SK-N-SH (cell line): ENCODE data around the gene TAOK3. TPM values are rescaled to one million over a fixed set of nuclear protein-coding genes. Genes with fewer than 3 reads are reported as not detected.

Source experiments
- CTCF ChIA-PET: fragments of 300-600, 350-600 bp; formaldehyde crosslinking; extraction: SDS; loops from one replicate; lab custom pipeline; 2021; lab: Yijun Ruan, JAX
- POLR2A ChIA-PET: fragments of 350-600 bp; sonication (Branson Sonifier 250); formaldehyde crosslinking; extraction: SDS; loops from one replicate; lab custom pipeline; 2020; ENCODE audit warnings: antibody characterized with exemption, inconsistent platforms; lab: Yijun Ruan, JAX
- DNase-seq: peaks from one replicate; pipeline ENCODE4 v3.0.0; 2012
- H2AFZ ChIP-seq: fragments of 200-600 bp; sonication (generic); 2 replicates; pipeline ENCODE4 v1.8.1; 2016; ENCODE audit warnings: antibody characterized with exemption, mild to moderate bottlenecking, low read depth
- H3F3A ChIP-seq: fragments of 200-600 bp; sonication (generic); replicated peaks from 2 replicates; pipeline ENCODE3; 2016; ENCODE audit warnings: antibody characterized with exemption, mild to moderate bottlenecking; ENCODE audit not compliant: insufficient read depth
- H3K27ac ChIP-seq, 2 experiments: fragments of 200-500 bp in 1 of 2; fragments of 200-600 bp in 1 of 2; sonication (Bioruptor generic) in 1 of 2; sonication (generic), shearing (Covaris generic) in 1 of 2; 2 replicates each; pipeline versions ENCODE4 v1.5.1 to v1.6.1; 2014 to 2016; ENCODE audit warnings: low read depth in 2 of 2, inconsistent platforms in 1 of 2, low read length in 1 of 2, mild to moderate bottlenecking in 1 of 2, mixed read lengths in 1 of 2
- H3K27me3 ChIP-seq: fragments of 200-600 bp; sonication (generic), shearing (Covaris generic); 2 replicates; pipeline ENCODE4 v1.6.1; 2016; ENCODE audit warnings: mixed run types; ENCODE audit not compliant: insufficient read depth
- H3K36me3 ChIP-seq, 2 experiments: fragments of 200-500 bp in 1 of 2; fragments of 200-600 bp in 1 of 2; sonication (Bioruptor generic) in 1 of 2; sonication (generic) in 1 of 2; replicated peaks in 1 of 2; 2 replicates each; pipeline versions ENCODE3 to v1.5.1; 2014 to 2016; ENCODE audit warnings: low read length in 1 of 2, mild to moderate bottlenecking in 1 of 2; ENCODE audit not compliant: insufficient read depth in 2 of 2, control insufficient read depth in 1 of 2
- H3K4me1 ChIP-seq, 2 experiments: fragments of 200-500 bp in 1 of 2; fragments of 200-600 bp in 1 of 2; sonication (Bioruptor generic) in 1 of 2; sonication (generic), shearing (Covaris generic) in 1 of 2; 2 replicates each; pipeline versions ENCODE4 v1.5.1 to v1.6.1; 2014 to 2016; ENCODE audit warnings: low read depth in 1 of 2, low read length in 1 of 2, mixed run types in 1 of 2; ENCODE audit not compliant: insufficient read depth in 2 of 2, control insufficient read depth in 1 of 2
- H3K4me2 ChIP-seq: fragments of 200-600 bp; sonication (generic), shearing (Covaris generic); 2 replicates; pipeline ENCODE4 v1.6.1; 2017; ENCODE audit warnings: mixed run types
- H3K4me3 ChIP-seq, 2 experiments: fragments of 200-500 bp in 1 of 2; fragments of 200-600 bp in 1 of 2; sonication (Bioruptor generic) in 1 of 2; sonication (generic), shearing (Covaris generic) in 1 of 2; 2 replicates each; pipeline versions ENCODE4 v1.5.1 to v1.8.1; 2014 to 2016; ENCODE audit warnings: low read depth in 2 of 2, inconsistent platforms in 1 of 2, low read length in 1 of 2, mild to moderate bottlenecking in 1 of 2, mixed read lengths in 1 of 2, moderate library complexity in 1 of 2
- H3K79me2 ChIP-seq: fragments of 200-600 bp; sonication (generic); 2 replicates; pipeline ENCODE4 v1.8.1; 2017; ENCODE audit warnings: mild to moderate bottlenecking; ENCODE audit not compliant: insufficient read depth
- H3K9ac ChIP-seq: fragments of 200-600 bp; sonication (generic); 2 replicates; pipeline ENCODE4 v1.6.1; 2017; ENCODE audit warnings: mixed run types
- H3K9me2 ChIP-seq: fragments of 200-600 bp; sonication (generic); 2 replicates; pipeline ENCODE4 v1.6.1; 2017; ENCODE audit warnings: mixed run types
- H3K9me3 ChIP-seq: fragments of 200-600 bp; sonication (generic); 2 replicates; pipeline ENCODE4 v1.6.1; 2017; ENCODE audit warnings: mixed run types, mild to moderate bottlenecking, moderate library complexity
- H4K20me1 ChIP-seq: fragments of 200-600 bp; sonication (generic); 2 replicates; pipeline ENCODE4 v1.6.1; 2017; ENCODE audit warnings: mild to moderate bottlenecking, mixed run types; ENCODE audit not compliant: insufficient read depth
- CTCF ChIP-seq: fragments of 200-600 bp; sonication (generic); IDR thresholded peaks from 2 replicates; pipeline ENCODE4 v1.6.1; 2017; ENCODE audit warnings: antibody characterized with exemption, mild to moderate bottlenecking, moderate library complexity
- ELF1 ChIP-seq: IDR thresholded peaks from 2 replicates; pipeline ENCODE4 v1.4.0; 2012
- EP300 ChIP-seq, 2 experiments: IDR thresholded peaks; 2 replicates each; pipeline versions ENCODE4 v1.4.0 to v1.6.1; 2012; ENCODE audit warnings: borderline replicate concordance in 1 of 2, low read depth in 1 of 2, low read length in 1 of 2
- FOSL2 ChIP-seq: IDR thresholded peaks from 2 replicates; pipeline ENCODE4 v1.4.0; 2012; ENCODE audit warnings: low read depth, mild to moderate bottlenecking, moderate library complexity, borderline replicate concordance
- MXI1 ChIP-seq: IDR thresholded peaks from 2 replicates; pipeline ENCODE4 v1.6.1; 2012; ENCODE audit warnings: mild to moderate bottlenecking, low read depth, low read length, improper control_type of control experiment
- POLR2AphosphoS5 ChIP-seq: IDR thresholded peaks from 2 replicates; pipeline ENCODE4 v1.6.1; 2012; ENCODE audit warnings: low read depth, low read length
- RAD21 ChIP-seq: IDR thresholded peaks from 2 replicates; pipeline ENCODE4 v1.6.1; 2012; ENCODE audit warnings: mild to moderate bottlenecking, low read length
- RCOR1 ChIP-seq: fragments of 150-350 bp; IDR thresholded peaks from 2 replicates; pipeline ENCODE4 v1.6.1; 2017; ENCODE audit warnings: antibody characterized with exemption, low read length
- RXRA ChIP-seq: IDR thresholded peaks from 2 replicates; pipeline ENCODE4 v1.4.0; 2012; ENCODE audit warnings: low read depth, mild to moderate bottlenecking, borderline replicate concordance
- SMC3 ChIP-seq: IDR thresholded peaks from 2 replicates; pipeline ENCODE4 v1.6.1; 2012; ENCODE audit warnings: low read depth, low read length, improper control_type of control experiment
- USF1 ChIP-seq: IDR thresholded peaks from 2 replicates; pipeline ENCODE4 v1.4.0; 2012; ENCODE audit warnings: low read depth, borderline replicate concordance
- USF2 ChIP-seq: fragments of 150-350 bp; IDR thresholded peaks from 2 replicates; pipeline ENCODE4 v1.6.1; 2017; ENCODE audit warnings: antibody characterized with exemption, low read length, low read depth, borderline replicate concordance
- ZBTB33 ChIP-seq: IDR thresholded peaks from 2 replicates; pipeline ENCODE4 v1.4.0; 2012; ENCODE audit warnings: low read depth, borderline replicate concordance
- WGBS: methylation state at CpG from one replicate; pipeline ENCODE4 v1.1.6; 2017; ENCODE audit warnings: low lambda C conversion rate; 5-methylcytosine and 5-hydroxymethylcytosine counted together
- polyA plus RNA-seq, 3 experiments: library from polyadenylated mRNA; depleted of rRNA; stranded (reverse); fragments of >200 nt; gene quantifications; 2 replicates each; pipeline ENCODE4 v1.2.3, GENCODE V29; 2012

The TAOK3 gene
- polyA plus RNA-seq, 1 of the 3 experiments (the other 2 are of a cell fraction): 18.1 TPM

- Histone ChIP-seq H3K9me3 (no peaks in the 10 kb centered on the region), H3K9me2 (no peaks in the 10 kb centered on the region), H3K4me3 (no peak overlapping the region), H3K4me2 (no peak overlapping the region), H3K36me3 (peaks cover 28 to 34% of the 10 kb centered on the region in 2 experiments), H3K27ac (no peak overlapping the region), H3K79me2 (no peaks in the 10 kb centered on the region), H4K20me1 (no peaks in the 10 kb centered on the region), H3K9ac (no peak overlapping the region), H3K4me1 (no peaks in the 10 kb centered on the region), H3K27me3 (no peaks in the 10 kb centered on the region), H2AFZ (no peak overlapping the region), H3F3A (peaks cover 4% of the 10 kb centered on the region)
- WGBS: 87% methylated on average over 2 of the region's 2 CpGs
- no peak for DNase-seq
- TF ChIP-seq RCOR1: no peak
- ChIA-PET CTCF (interaction anchor here (0.6 to 7.3 kb wide), 3 partner anchors 16 to 277 kb away, joined by 3 to 64 read pairs (median 18); partner anchors contain the start of gene SUDS3), POLR2A (no interaction called here)
Observed at GRCh38 chr12:118166946-118167345, 205.8 kb downstream of the TAOK3 start.

GRCh38 chr12:118164798-118165486 lies 207.8 kb downstream of the TAOK3 start:
- WGBS: 69% methylated on average over 6 of the region's 6 CpGs
- POLR2A ChIA-PET: no interaction called here
- DNase-seq: peak; percentile 56

More at GRCh38 chr12:118164798-118165486, 207.8 kb downstream of the TAOK3 start:
- Histone ChIP-seq H3K79me2 (no peaks in the 10 kb centered on the region), H3K4me1 (no peaks in the 10 kb centered on the region), H3K4me3 (no peak overlapping the region), H2AFZ (no peak overlapping the region), H3K9me3 (no peaks in the 10 kb centered on the region), H3K4me2 (no peak overlapping the region), H4K20me1 (no peaks in the 10 kb centered on the region), H3K9me2 (no peaks in the 10 kb centered on the region), H3K27me3 (no peaks in the 10 kb centered on the region), H3F3A (peaks cover 4% of the 10 kb centered on the region), H3K36me3 (peaks cover 19 to 49% of the 10 kb centered on the region in 2 experiments), H3K9ac (no peak overlapping the region), H3K27ac (no peak overlapping the region)
- TF ChIP-seq CTCF: peak; percentile 68
- no peak for TF ChIP-seq FOSL2
- TF ChIP-seq EP300 (IDR thresholded peaks at IDR 0.05; ENCODE audit: borderline replicate concordance in 1 of 2, low read depth in 1 of 2, low read length in 1 of 2): no peak
- TF ChIP-seq USF1: no peak
- TF ChIP-seq RXRA: no peak
- TF ChIP-seq RAD21: peak; percentile 75
- peak; percentile 24; the same call in 1 of the 2 replicates for TF ChIP-seq SMC3
- no peak for TF ChIP-seq MXI1
- no peak for TF ChIP-seq ZBTB33
- TF ChIP-seq ELF1: no peak
- no peak for TF ChIP-seq POLR2AphosphoS5
- TF ChIP-seq USF2: no peak
- CTCF ChIA-PET: interaction anchor here (0.6 to 7.3 kb wide), 11 partner anchors 9 to 240 kb away, joined by 3 to 79 read pairs (median 3); partner anchors contain the start of genes SUDS3 and TAOK3
